ENCODE results near the gene MRGPRX1.
"Not testable (repeated sequence)": the region's sequence is repeated elsewhere in the genome, so short reads cannot be mapped to it uniquely, and the experiment has no call there.

Gene MRGPRX1

DNA sequence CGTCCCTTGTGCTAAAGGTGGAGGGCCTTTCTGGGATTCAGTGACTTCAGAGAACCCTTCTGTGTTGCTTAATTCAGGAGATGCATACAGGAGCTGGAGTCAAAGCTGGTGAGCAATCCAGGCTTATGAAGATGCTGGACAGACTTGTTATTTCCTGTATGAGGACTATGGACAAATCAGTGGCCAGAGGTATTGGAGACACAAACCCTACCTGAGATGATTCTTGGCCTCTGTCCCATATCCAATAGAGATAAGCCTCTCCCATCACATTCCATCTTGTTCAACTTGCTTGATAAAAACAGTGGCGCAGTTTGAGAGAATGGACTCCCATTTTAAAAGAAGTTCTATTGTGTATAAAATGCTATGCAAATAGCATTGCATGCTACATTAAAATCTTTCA lies at the start of gene MRGPRX1:
TSS of gene MRGPRX1 (minus strand) at position 101 of the 400 bp plus-strand sequence. CDS start 4,630 bp downstream, outside the sequence.
- no peak for DNase-seq

GRCh38 chr11:18987454-18988231 lies 48.4 kb upstream of the MRGPRX1 start:
- no peak for DNase-seq

DNA sequence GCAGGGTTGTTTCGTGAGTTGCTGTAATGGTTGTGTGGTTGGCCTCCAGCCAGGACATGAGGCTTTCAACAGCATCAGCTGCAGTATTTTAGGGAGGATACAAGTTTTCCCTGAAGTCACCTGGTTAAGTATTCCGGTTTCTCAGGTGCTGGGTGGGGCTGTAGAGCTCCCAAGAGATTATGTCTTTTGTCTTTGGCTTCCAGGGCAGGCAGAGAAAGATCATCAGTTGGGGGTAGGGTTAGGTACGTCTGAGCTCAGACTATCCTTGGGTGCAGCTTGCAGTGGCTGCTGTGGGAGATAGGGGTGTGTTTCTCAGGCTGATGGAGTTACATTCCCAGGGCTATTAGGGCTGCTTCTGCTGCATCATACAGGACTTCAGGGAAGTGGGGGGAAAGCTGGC lies 47.5 kb upstream of the MRGPRX1 start:
- no peak for DNase-seq

GRCh38 chr11:18981897-18982296 lies 42.7 kb upstream of the MRGPRX1 start:
- no peak for DNase-seq

- no peak for DNase-seq
Measured at GRCh38 chr11:18974192-18974591, 35.0 kb upstream of the MRGPRX1 start.

- no peak for DNase-seq
Measured at GRCh38 chr11:18972336-18972735, 33.1 kb upstream of the MRGPRX1 start.

- DNase-seq: no peak
Measured at GRCh38 chr11:18969720-18970119, 30.5 kb upstream of the MRGPRX1 start.

GRCh38 chr11:18958221-18958910 lies 19.2 kb upstream of the MRGPRX1 start:
- no peak for DNase-seq

DNA sequence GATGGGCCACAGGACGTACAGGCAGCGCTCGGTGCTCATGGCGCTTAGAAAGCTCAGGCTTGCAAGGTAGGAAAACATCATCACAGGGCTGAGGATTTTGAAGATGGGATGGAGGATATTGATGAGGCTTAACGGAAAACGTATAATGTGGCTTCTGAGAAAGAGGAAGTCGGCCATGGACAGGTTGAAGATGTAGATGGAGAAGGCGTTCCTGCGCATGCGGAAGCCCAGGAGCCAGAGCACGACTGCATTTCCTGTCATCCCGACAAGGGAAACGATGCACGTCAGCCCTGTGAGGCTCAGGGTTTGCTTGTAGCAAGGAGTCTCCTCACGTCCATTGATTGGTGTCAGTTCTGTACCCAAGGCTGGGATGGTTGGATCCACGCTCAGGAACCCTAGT lies 17.4 kb upstream of the MRGPRX1 start:
- no peak for DNase-seq

- no peak for DNase-seq
Measured at GRCh38 chr11:18936002-18936673, 3.1 kb downstream of the MRGPRX1 start.

- no peak for DNase-seq
Measured at GRCh38 chr11:18934195-18934814, 4.9 kb downstream of the MRGPRX1 start.

DNA sequence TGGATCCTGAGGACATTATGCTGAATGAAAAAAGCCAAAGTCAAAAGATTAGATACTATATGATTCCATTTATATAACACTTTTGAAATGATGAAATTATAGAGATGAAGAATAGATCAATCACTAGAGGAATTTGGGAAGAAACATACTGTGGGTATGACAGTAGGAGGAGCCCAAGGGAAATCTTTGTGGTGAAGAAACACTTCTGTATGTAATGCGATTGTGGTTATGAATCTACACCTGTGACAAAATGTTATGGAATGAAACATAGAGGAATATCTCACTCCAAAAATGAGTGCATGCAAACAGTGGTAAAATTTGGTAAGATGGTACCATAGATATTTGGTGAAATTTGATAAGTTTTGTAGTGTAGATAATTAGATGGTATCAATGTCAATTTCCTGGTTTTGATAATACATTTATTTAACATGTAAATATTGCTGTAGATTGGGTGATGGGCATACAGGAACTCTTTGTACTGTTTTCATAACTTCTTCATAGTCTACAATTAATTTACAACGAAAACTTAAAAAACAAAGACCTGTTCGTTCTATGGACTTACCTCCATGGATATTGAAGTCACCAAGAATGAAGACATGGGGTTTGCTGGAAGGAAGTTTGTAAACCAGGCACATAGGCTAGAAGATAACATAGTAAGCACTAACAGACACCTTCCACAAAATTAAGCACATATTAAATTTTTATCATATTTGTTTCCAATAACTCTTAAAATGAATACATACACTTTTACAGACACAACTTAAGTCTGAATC lies 11.5 kb downstream of the MRGPRX1 start:
- no peak for DNase-seq

DNA sequence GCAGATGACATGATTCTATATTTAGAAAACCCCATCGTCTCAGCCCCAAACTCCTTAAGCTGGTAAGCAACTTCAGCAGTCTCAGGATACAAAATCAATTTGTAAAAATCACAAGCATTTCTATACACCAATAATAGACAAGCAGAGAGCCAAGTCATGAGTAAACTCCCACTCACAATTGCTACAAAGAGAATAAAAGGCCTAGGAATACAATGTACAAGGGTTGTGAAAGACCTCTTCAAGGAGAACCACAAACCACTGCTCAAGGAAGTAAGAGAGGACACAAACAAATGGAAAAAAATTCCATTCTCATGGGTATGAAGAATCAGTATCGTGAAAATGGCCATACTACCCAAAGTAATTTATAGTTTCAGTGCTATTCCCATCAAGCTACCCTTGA lies 13.8 kb downstream of the MRGPRX1 start:
- DNase-seq: not testable (repeated sequence)

DNA sequence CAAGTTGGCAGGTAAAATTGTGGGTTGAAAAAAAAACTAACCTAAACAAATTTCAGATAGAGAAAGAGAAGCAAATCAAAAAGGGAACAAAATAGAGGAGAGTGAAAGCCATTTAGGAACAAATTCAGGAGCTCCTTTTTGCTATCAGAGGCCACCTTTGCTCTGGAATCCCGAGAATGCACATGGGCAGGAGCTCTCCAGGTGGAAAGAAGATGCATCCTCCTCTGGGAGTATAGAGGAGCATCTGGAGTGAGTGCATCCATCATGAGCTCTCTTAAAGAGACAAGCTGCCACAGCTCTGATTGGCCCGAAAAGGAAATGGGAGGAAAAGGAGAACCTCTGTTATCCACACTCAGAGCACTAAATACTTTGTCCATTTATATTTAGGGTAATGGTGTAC lies 26.3 kb downstream of the MRGPRX1 start:
- no peak for DNase-seq

- DNase-seq: no peak
Measured at GRCh38 chr11:18907391-18907790, 31.8 kb downstream of the MRGPRX1 start.

- DNase-seq: not testable (repeated sequence)
Measured at GRCh38 chr11:18900637-18901036, 38.6 kb downstream of the MRGPRX1 start.

- not testable (repeated sequence) for DNase-seq
Measured at GRCh38 chr11:18900151-18900611, 39.0 kb downstream of the MRGPRX1 start.

DNA sequence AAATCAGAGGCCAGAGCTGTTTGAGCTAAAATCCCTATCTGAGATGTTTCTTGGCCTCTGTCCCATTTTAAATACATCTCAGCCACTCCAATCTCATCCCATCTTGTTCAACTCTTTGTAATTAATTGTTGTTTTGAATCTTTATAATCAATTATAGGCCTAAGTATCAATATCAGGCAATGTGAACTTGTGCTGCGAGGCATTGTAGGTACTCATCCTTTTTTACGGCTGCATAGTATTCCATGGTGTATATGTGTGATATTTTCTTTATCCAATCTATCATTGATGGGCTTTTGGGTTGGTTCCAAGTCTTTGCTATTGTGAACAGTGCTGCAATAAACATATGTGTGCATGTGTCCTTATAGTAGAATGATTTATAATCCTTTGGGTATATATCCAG lies 47.5 kb downstream of the MRGPRX1 start:
- not testable (repeated sequence) for DNase-seq

- no peak for DNase-seq
Measured at GRCh38 chr11:18890615-18891014, 48.6 kb downstream of the MRGPRX1 start.
